ENCODE data around the gene MRPS35.
"Not testable (repeated sequence)": the region's sequence is repeated elsewhere in the genome, so short reads cannot be mapped to it uniquely, and the experiment has no call there.

The MRPS35 gene

DNA sequence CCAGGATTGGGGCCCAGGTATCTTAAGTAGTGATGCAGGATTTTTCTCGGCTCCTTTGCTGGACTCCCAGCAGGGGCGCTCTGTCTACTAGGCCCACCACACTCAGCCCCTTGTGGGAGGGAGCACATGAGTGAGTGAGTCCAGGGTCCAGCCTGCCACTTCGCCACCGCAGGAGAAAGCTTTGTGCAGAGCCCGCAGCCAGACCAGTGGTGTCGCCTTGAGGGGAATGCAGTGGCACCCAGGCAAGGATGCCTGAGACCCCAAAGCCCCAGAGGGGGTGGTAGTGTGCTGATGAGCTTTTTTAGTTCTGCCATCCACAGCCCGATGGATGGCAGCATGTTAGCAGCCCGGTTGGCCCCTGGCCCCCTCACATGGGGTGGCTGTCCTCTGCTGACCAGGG lies 5.4 kb upstream of the MRPS35 start:
- DNase-seq, result no peak

- DNase-seq, result no peak
Measured at GRCh38 chr12:27707216-27707615, 3.4 kb upstream of the MRPS35 start.

- no peak for DNase-seq
Measured at GRCh38 chr12:27709212-27709931, 1.3 kb upstream of the MRPS35 start.

DNA sequence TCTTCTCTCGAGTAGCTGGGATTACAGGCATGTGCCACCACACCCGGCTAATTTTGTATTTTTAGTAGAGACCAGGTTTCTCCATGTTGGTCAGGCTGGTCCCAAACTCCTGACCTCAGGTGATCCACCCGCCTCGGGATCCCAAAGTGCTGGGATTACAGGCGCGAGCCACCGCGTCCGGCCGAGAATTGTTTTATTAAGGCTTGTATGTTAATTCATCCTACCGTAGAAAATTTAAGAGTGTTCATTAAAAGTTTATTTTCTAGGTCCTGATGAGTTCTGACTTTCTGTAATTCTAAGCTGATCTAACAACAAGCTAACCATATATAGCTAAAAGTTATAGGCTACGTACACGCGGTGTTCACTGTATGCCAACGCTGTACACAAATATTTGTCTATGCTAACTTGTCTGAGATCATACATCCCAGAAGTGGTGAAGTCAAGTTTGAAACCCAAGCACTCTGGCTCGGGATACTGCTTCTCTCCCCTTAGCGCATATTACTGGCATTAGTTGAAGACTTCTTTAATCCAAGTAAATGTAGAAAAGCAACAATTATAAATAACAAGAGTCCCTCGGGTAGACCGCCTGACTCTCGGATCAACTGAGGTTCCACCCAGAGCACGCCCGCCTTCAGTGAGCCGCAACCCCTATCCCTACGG lies 570 bp upstream of the MRPS35 start:
- no peak for DNase-seq

GRCh38 chr12:27711317-27711682 lies 668 bp downstream of the MRPS35 start:
- DNase-seq, result no peak

DNA sequence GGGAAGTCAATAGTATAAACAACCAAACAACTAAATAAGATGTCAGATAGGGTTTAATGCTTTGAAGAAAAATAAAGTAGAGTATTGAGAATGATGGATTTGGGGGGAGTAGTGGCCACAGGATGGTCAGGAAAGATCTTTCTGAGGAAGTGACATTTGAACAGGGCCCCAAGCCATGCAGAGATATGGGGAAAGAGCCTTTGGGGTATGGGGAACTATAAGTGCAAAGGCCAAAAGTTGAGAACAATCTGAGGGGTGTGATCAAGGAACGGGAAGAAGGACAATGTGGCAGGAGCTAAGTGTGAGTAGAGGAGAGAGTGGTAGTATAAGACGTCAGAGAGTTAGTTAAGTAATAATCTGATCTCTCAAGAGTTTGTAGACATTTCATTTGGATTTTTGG lies 1.3 kb downstream of the MRPS35 start:
- no peak for DNase-seq

- no peak for DNase-seq
Measured at GRCh38 chr12:27723212-27723611, 12.6 kb downstream of the MRPS35 start.

DNA sequence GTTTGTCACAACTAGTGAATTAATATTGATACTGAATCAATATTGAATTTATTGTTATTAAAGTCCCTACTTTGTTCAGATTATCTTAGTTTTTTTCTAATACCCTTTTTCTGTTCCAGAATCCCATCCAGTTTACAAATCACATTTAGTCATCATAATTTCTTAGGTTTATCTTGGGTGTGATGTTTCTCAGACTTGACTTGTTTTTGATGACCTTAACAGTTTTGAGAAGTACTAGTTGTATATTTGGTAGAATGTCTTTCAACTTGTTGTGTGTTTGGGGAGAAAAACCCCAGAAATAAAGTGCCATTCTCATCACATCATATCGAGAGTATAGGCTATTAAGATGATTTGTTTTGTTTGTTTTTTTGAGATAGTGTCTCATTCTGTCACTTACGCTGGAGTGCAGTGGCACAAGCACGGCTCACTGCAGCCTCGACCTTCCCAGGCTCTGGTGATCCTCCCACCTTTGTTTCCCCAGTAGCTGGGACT lies 19.5 kb downstream of the MRPS35 start:
- no peak for DNase-seq

GRCh38 chr12:27732281-27732680 lies 21.6 kb downstream of the MRPS35 start:
- DNase-seq, result no peak

DNA sequence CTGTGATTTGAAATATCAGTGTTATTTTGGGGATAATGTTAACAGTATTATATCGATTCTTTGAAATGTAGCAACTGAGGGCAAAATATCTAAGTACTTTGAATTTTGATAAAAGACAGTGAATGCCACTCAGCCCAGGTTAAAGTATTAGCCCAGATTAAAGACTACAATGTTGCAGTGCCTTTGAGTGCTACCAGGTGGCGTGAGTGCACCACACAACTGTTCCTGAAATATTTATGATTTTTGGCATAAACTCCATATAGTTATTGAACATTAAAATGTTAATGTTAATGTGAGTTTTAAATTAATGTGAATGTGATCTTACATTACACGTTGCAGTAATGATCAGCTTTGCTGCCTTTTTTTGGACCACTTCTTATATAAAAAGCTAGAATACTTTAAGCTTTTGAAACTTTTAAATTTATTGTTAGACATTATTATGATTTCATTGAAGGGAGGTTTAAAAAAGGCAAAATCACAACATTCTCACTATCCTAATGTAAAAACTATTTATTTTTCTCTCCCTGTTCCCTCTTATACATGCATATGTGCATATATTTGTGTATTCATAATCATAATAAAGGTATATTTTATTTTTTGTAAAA lies 22.5 kb downstream of the MRPS35 start:
- DNase-seq, result no peak

- DNase-seq, result no peak
Measured at GRCh38 chr12:27733791-27734190, 23.2 kb downstream of the MRPS35 start.

- not testable (repeated sequence) for DNase-seq
Measured at GRCh38 chr12:27734321-27734720, 23.7 kb downstream of the MRPS35 start.

GRCh38 chr12:27743601-27744000 lies 33.0 kb downstream of the MRPS35 start:
- DNase-seq, result no peak

GRCh38 chr12:27745734-27746133 lies 35.1 kb downstream of the MRPS35 start:
- not testable (repeated sequence) for DNase-seq

DNA sequence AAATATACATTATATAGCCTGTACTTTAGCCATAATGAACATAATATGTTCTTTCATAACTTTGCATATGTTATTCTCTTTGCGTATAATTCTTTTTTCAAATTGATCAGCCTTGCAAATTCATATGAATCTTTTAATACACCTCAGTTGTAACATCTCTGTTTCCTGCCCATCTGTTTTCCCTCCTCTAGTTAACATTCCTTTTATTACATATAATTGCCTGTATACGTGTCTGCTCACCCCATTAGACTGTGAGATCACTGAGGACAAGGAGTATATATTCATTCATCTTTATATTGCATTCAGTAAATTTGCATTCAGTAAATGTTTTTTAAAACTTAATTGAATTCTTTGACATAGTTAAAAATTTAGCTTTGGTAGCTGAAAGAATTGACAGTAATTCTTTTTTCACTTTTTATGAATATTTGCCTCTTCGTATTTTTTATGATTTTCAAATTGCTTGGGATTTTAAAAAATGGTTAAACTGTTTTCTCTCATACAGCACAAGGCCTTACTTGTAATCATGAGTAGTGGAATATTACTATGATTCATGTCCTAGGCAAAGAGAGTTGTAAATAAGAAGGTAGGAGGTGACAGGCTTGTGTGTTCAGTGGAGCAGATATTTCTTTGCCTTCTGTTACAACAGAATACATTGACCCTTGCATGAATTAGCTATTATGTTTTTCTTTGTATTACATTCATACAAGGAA lies 36.6 kb downstream of the MRPS35 start:
- no peak for DNase-seq

GRCh38 chr12:27751386-27752047 lies 40.9 kb downstream of the MRPS35 start:
- no peak for DNase-seq

- DNase-seq, result no peak
Measured at GRCh38 chr12:27754795-27755194, 44.2 kb downstream of the MRPS35 start.

GRCh38 chr12:27756670-27757195 lies 46.1 kb downstream of the MRPS35 start:
- DNase-seq, result no peak

GRCh38 chr12:27762757-27763156 lies 52.1 kb downstream of the MRPS35 start:
- DNase-seq, result no peak

- no peak for DNase-seq
Measured at GRCh38 chr12:27766587-27766986, 56.0 kb downstream of the MRPS35 start.

- DNase-seq, result no peak
Measured at GRCh38 chr12:27769142-27769673, 58.6 kb downstream of the MRPS35 start.

All from right kidney (tissue), 1 donor.